GM12891 (cell line): ENCODE measurements around the gene KIAA0586.

Experiments used
- POLR2A ChIP-seq: IDR thresholded peaks from 2 replicates; pipeline ENCODE4 v1.6.1; 2011; ENCODE audit warnings: low read depth, low read length, control low read depth
- TAF1 ChIP-seq: IDR thresholded peaks from 2 replicates; pipeline ENCODE4 v1.6.1; 2011; ENCODE audit warnings: low read depth, low read length, control low read depth

- TF ChIP-seq TAF1 = no peak
- no peak for TF ChIP-seq POLR2A
Observed at GRCh38 chr14:58571769-58572472, 144.4 kb downstream of the KIAA0586 start.
